Erythroblast (primary cell): ENCODE results near the gene FMN2.

ENCODE experiments used
- GATA1 ChIP-seq: IDR thresholded peaks from 2 replicates; pipeline ENCODE4 v1.6.1; 2011; ENCODE audit warnings: low read depth, mild to moderate bottlenecking, control low read depth, low read length, moderate library complexity
- POLR2A ChIP-seq: IDR thresholded peaks from 2 replicates; pipeline ENCODE4 v1.6.1; 2011; ENCODE audit warnings: mild to moderate bottlenecking, low read length

DNA sequence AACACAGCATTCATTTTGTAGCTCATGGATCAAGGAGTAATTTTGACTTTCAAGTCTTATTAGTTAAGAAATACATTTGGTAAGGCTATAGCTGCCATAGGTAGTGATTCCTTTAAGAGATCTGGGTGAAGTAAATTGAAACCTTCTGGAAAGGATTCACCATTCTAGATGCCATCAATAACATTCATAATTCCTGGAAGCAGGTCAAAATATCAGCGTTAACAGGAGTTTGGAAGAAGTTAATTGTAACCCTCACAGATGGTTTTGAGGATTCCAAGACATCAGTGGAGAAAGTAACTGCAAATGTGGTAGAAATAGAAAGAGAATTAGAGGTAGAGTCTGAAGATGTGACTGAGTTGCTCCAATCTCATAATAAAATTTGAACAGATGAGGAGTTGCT, 303.7 kb downstream of the FMN2 start:
- no peak for TF ChIP-seq POLR2A
- TF ChIP-seq GATA1: no peak
